ENCODE measurements around the gene CCL7.

The CCL7 gene

GRCh38 chr17:34314279-34314678 lies 44.3 kb downstream of the CCL7 start:
- H3K27me3 Mint-ChIP-seq (ENCODE audit: low read depth, poor library complexity): peaks cover 30% of the 10 kb centered on the region
- no peaks in the 10 kb centered on the region for H3K9me3 Mint-ChIP-seq
- H3K36me3 Mint-ChIP-seq (ENCODE audit: low read depth): no peaks in the 10 kb centered on the region
- no peak overlapping the region for H3K27ac Mint-ChIP-seq
- no peak overlapping the region for H3K4me3 Mint-ChIP-seq
- TF ChIP-seq CTCF (IDR thresholded peaks at IDR 0.05): no peak
- H3K4me1 Mint-ChIP-seq: no peaks in the 10 kb centered on the region
- DNase-seq: no peak

DNA sequence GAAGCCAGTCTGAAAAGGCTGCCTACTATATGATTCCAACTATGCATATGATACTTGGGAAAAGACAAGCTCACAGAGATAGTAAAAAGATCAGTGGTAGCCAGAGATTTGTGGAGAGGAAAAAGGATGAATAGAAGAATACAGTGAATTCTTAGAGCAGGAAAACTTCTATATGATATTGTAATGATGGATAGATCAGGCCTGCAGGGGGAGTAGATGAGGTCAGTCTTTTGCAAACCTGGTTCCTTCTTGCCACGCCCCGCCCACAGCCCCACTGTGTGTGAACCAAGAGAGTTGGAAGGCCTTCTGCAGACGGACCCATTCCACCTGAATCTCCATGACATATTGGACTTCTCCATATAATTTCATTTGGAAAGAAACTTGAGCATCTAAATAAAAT lies 48.5 kb downstream of the CCL7 start:
- H3K36me3 Mint-ChIP-seq (ENCODE audit: low read depth): no peaks in the 10 kb centered on the region
- peaks cover 15% of the 10 kb centered on the region for H3K27me3 Mint-ChIP-seq (ENCODE audit: low read depth, poor library complexity)
- H3K9me3 Mint-ChIP-seq: no peaks in the 10 kb centered on the region
- H3K4me1 Mint-ChIP-seq: no peaks in the 10 kb centered on the region
- TF ChIP-seq CTCF (IDR thresholded peaks at IDR 0.05): no peak
- DNase-seq: no peak
- no peak overlapping the region for H3K4me3 Mint-ChIP-seq
- no peak overlapping the region for H3K27ac Mint-ChIP-seq

- Mint-ChIP-seq H3K9me3 (peaks cover 2% of the 10 kb centered on the region), H3K27ac (no peak within 1 kb of the TSS), H3K36me3 (ENCODE audit: low read depth) (no peaks in the 10 kb centered on the region), H3K4me3 (no peak within 1 kb of the TSS), H3K27me3 (ENCODE audit: low read depth, poor library complexity) (peaks cover 9% of the 10 kb centered on the region), H3K4me1 (no peaks in the 10 kb centered on the region)
- no peak for DNase-seq
- TF ChIP-seq CTCF (IDR thresholded peaks at IDR 0.05): no peak
Measured at GRCh38 chr17:34319039-34319483, 49.0 kb downstream of the CCL7 start, which contains the start of gene CCL8. Gene CCL8 (plus strand): TSS chr17:34319435. CDS start chr17:34319502, 67 bp downstream.
